HG03039 (cell line): ENCODE measurements around the gene FOS.
"Not testable (repeated sequence)": the region's sequence is repeated elsewhere in the genome, so short reads cannot be mapped to it uniquely, and the experiment has no call there.

Source experiments
- ATAC-seq: cut with Tn5 transposase; IDR thresholded peaks from one replicate; pipeline ENCODE4 v1.9.1; 2021; ENCODE audit warnings: mild to moderate bottlenecking, moderate library complexity; ENCODE audit not compliant: unreplicated experiment

FOS gene

DNA sequence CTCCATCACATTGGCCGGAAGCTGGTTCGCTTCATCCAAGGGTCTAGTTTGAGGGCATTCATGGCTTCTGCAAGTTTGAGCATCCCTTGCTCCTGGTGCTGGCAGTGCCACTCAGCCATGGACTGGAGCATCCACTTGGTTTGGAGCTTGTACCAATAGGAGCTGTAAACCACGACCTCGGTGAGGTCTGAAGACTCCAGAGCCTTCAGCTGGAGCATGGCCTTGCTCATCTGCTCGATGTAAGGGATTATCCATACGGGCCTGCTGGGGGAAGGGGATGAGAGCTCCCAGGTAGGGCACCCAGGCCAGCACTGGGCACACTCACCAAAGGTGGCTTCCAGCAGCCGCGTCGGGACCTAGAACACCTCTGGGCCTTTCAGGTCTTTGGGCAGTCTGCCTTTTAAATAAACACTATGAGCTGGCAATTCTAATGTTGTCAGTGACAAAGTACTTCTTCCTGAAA is 13.5 kb downstream of the FOS start:
- no peak for ATAC-seq

DNA sequence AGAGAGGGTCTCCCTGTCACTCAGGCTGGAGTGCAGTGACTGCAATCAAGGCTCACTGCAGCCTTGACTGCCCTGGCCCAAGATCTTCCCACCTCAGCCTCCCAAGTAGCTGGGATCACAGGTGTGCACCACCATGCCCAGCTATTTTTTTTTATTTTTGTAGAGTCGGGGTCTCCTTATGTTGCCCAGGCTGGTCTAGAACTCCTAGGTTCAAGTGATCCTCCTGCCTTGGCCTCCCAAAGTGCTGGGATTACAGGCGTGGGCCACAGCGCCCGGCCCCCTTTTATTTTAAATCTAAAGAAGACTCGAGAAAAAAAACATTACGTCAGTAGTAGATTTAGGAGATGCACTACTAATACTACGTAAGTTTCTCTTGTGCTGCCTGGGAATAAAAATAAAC is 14.3 kb downstream of the FOS start:
- no peak for ATAC-seq

GRCh38 chr14:75293920-75294648 is 15.5 kb downstream of the FOS start:
- ATAC-seq, result peak; percentile 92

DNA sequence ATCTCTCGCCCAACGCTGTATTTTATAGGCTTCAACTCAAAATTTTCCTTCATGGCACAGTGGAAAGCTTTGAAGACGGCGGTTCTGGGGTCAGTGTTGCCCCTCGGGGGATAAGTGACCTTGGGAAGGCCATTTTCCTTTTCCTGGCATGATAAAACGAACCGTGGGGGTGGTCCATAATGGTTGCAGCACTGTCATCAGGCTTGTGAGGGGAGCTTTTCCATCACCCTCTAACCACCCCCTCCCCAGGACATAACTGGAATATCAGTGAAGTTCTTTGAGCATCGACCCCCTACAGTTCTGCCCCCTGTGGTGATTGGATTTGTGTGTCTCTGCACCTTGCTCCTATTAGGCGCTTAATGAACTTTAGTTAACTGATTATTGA is 16.0 kb downstream of the FOS start:
- ATAC-seq, result no peak

DNA sequence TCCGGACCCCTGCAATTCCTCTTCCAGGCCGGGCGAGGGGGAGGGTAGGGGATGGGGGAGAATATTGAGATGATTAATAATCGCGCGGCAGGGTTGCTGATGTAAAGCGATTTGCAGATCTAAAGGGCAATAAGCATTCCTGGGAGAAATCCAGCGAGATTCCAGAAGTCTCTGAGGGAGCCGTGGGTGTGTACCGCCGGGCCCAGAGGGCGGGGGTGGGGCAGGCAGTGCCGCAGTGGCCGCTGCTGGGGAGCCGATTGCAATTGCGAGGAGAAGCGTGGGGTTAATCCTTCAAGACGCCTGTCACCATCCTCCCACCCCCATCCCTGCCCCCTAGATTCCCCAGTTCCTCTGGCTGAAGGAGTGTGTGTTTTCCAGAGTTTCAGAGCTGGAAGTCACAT is 16.4 kb downstream of the FOS start:
- ATAC-seq, result no peak

DNA sequence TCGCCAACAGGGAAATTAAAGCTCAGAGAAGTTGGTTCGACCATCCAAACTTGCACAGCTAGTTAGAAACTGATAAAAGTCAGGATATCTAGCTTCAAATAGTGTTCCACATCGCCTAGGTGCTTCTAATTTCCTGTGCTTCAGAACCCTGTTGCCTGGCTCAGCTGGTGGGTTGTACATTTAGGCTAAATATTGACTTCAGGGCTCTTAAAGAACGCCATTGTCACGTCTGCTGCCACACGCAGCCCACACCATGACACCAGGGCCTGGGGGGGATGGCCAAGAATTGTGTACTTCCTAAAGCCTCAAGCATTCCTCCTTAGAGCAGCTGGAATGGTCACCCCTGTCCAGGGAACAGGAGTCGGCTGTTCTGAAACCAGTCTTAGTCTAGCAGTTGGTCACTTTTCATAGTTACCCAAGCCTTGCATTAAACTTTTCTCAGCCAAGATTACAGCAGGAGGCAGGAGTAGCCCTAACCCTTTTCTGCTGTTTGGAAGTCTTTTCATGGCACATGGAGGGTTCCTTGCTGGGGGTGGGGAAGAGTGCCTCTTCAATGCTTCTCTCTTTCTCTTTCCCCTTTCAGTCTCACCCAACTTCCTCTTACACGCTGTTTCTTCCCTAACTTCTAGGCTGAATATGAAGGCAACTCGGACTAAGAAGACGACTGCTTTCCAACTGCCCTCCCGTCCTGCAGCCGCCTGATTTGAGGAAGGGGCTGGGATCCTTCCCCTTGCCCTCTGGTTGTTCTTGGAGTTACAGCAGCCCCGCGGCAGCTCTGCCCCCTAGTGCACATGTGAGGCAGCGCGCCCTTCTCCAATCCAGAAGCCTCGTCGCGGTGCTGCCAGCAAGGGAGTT is 17.1 kb downstream of the FOS start:
- no peak for ATAC-seq

DNA sequence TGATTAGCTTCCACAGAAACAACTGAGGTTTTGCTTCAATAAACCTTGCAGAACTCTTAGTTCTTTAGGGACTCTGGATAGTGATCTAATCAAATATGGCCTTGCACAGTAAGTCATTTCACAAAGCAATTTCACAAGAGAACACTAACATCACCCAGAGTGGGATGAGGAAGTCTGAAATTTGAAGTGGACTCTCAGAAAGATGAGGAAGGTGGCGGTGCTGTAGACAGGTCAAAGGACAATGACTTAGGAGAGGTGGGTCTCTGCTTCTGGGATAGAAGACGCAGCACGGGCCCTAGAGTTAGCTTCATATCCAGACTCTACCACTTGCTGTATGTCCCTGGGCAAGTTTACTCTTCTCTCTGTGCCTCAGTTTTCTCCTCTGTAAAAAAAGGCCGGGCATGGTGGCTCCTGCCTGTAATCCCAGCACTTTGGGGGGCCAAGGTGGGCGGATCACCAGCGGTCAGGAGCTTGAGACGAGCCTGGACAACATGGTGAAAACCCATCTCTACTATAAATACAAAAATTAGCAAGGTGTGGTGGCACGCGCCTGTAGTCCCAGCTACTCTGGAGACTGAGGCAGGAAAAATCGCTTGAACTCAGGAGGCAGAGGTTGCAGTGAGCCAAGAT is 18.9 kb downstream of the FOS start:
- ATAC-seq, result no peak

- no peak for ATAC-seq
Measured at GRCh38 chr14:75298187-75298965, 19.7 kb downstream of the FOS start.

DNA sequence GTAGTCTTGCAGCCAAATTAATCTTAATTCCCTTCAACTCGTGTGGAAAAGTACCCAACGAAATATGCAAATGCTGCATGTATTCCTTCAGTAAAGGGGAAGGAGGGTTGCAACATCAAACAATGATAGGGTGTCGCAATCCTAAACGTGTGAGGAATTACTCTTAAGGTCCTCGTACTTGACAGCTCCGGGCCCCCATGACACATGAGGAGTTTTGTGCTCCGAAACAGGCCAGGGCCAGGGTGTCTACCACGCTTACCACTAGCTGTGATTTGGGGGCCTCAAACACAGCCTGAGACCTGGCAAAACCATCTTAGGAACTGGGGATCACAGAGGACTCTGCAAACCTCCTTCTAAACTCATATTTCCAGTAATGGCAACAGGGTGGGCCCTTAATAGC is 20.4 kb downstream of the FOS start:
- ATAC-seq, result no peak

DNA sequence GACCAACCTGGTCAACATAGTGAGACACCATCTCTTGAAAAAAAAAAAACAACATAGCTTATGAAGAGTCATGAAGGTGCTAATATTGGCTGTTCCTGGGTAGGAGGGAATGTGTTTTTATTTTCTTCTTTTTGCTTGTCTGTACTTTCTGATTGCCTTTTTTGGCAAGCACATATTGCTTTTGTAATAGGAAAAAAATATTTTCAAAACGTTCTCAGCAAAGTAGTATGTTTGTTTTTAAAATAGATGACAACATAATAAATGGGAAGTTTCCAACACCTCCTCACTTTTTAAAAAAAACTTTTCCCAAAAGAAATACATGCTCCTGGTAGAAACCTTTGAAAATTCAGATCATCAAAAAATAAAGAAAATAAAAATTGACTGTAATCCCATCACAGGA is 20.9 kb downstream of the FOS start:
- ATAC-seq, result no peak

DNA sequence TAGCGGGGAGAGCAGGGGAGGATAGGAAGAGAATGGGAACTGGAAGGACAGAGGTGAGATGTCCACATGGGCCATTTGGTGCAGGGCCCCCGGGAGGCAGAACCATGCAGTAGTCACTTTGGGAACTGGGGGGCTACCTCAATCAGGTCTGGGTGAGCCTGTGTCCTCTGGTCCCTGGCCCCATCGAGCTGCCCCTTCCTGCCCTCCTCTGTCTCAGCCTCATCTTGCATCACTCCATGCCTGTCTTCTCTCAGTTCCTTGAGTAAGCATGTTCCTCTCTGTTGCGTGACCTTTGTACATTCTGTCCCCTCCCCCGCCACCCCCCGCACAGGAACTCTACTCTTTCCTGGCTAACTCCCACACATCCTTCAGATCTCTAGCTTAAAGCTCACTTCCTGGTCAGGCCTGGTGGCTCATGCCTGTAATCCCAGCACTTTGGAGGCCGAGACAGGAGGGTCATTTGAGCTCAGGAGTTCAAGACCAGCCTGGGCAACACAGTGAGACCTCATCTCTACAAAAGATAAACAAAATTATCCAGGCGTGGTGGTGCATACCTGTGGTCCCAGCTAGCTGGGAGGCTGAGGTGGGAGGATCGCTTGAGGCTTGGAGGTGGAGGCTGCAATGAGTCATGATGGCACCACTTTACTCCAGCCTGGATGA is 23.2 kb downstream of the FOS start:
- no peak for ATAC-seq

- no peak for ATAC-seq
Measured at GRCh38 chr14:75303381-75303789, 24.8 kb downstream of the FOS start.

GRCh38 chr14:75306410-75306809 is 27.8 kb downstream of the FOS start:
- ATAC-seq, result not testable (repeated sequence)

DNA sequence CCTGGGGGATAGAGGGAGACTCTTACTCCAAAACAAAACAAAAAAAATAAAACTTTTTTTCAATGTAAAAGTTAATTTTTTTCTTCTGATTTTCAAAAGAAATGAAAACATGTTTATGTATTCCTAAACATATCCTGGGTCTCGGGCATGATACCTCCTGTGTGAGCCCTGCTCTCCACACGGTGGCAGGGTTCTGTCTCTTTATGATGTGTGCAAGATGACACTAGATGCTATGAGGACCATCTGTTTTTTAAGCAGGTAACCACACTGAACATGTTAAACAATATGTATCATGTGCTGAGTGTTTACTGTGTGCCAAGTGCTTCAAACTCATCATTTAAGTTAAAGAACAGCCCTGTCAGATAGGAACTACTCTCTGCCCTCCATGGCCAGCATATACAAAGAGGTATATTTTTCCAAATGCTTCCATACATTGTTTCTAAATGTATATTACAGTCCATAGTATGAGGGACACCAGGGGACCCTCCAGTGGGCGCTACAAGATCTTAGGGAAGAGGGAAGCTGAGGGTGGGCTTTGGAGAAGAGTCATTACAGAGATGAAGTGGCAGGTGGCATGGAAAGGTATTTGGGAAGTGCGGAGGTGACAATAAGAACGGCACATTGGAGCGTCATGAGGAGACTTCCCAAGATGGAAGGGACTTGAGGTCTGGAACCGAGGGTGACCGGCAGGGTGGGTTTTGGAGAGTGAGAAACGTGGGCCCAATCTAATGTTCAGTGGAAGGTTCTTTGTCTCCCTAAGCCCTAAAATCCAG is 28.5 kb downstream of the FOS start:
- ATAC-seq, result no peak

- ATAC-seq, result no peak
Measured at GRCh38 chr14:75307700-75308379, 29.2 kb downstream of the FOS start.

- not testable (repeated sequence) for ATAC-seq
Measured at GRCh38 chr14:75308991-75309390, 30.4 kb downstream of the FOS start.

GRCh38 chr14:75309561-75309960 is 30.9 kb downstream of the FOS start:
- not testable (repeated sequence) for ATAC-seq

- ATAC-seq, result no peak
Measured at GRCh38 chr14:75310295-75311111, 31.9 kb downstream of the FOS start.
